Nephron (organoid): Measurements from ENCODE around the gene ZNF710.

ENCODE experiments used
- H3K27ac Mint-ChIP-seq, 3 experiments: 2 replicates each; pipeline ENCODE4 v1.8.0; 2020; ENCODE audit warnings: mixed read lengths in 3 of 3, mild to moderate bottlenecking in 2 of 3, moderate library complexity in 1 of 3
- H3K27me3 Mint-ChIP-seq: 2 replicates; pipeline ENCODE4 v1.8.0; 2021; ENCODE audit warnings: low read depth, mild to moderate bottlenecking, moderate library complexity, mixed read lengths
- H3K36me3 Mint-ChIP-seq: 2 replicates; pipeline ENCODE4 v1.8.0; 2020; ENCODE audit warnings: low read depth, mixed read lengths
- H3K4me1 Mint-ChIP-seq: 2 replicates; pipeline ENCODE4 v1.8.0; 2020; ENCODE audit warnings: mixed read lengths
- H3K4me3 Mint-ChIP-seq, 3 experiments: 2 replicates each; pipeline ENCODE4 v1.8.0; 2020; ENCODE audit warnings: mild to moderate bottlenecking in 3 of 3, mixed read lengths in 3 of 3, moderate library complexity in 2 of 3
- H3K9me3 Mint-ChIP-seq: 2 replicates; pipeline ENCODE4 v1.8.0; 2020; ENCODE audit warnings: mixed read lengths
- TF ChIP-seq, protein P1 (sequence below), 3 experiments: fragments of 200-600 bp; sonication (generic); IDR thresholded peaks; one replicate each; pipeline ENCODE4 v1.5.0; 2021; ENCODE audit warnings: antibody characterized with exemption in 3 of 3; ENCODE audit not compliant: unreplicated experiment in 3 of 3

Gene ZNF710

DNA sequence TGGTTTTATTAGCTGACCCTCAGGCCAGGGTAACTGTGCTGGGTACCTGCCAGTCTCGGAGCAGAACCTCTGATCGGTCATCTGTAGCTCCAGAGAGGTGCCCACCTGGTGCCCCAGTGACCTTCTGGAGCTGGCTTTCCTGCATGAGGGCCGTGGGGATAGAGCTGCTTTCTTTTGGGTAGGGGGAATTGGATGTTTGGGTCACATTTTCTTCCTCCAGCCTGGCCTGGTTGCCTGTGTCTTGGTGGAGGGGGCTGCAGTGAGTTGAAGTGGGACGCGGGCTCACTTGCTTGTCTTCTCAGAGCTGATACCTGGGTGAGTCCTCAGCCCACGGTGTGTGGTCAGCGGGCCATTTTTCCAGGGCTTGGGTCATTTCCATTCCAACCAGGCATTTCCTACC lies 2.6 kb downstream of the ZNF710 start:
- Mint-ChIP-seq H3K4me1 (peaks cover 34% of the 10 kb centered on the region), H3K27me3 (no peaks in the 10 kb centered on the region), H3K36me3 (peaks cover 4% of the 10 kb centered on the region), H3K9me3 (no peaks in the 10 kb centered on the region), H3K27ac (peak overlapping the region; percentile 1 to 79 (median 12)), H3K4me3 (peak overlapping the region; percentile 87 to 89 (median 87))
- TF ChIP-seq, protein P1, sequence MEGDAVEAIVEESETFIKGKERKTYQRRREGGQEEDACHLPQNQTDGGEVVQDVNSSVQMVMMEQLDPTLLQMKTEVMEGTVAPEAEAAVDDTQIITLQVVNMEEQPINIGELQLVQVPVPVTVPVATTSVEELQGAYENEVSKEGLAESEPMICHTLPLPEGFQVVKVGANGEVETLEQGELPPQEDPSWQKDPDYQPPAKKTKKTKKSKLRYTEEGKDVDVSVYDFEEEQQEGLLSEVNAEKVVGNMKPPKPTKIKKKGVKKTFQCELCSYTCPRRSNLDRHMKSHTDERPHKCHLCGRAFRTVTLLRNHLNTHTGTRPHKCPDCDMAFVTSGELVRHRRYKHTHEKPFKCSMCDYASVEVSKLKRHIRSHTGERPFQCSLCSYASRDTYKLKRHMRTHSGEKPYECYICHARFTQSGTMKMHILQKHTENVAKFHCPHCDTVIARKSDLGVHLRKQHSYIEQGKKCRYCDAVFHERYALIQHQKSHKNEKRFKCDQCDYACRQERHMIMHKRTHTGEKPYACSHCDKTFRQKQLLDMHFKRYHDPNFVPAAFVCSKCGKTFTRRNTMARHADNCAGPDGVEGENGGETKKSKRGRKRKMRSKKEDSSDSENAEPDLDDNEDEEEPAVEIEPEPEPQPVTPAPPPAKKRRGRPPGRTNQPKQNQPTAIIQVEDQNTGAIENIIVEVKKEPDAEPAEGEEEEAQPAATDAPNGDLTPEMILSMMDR (IDR thresholded peaks at IDR 0.05; ENCODE audit: unreplicated experiment in 3 of 3), result no peak

GRCh38 chr15:90004252-90004651 lies 3.1 kb downstream of the ZNF710 start:
- Mint-ChIP-seq H3K27ac (peak overlapping the region; percentile 1 to 79 (median 12)), H3K27me3 (no peaks in the 10 kb centered on the region), H3K36me3 (peaks cover 7% of the 10 kb centered on the region), H3K4me3 (peak overlapping the region; percentile 87 to 89 (median 87)), H3K4me1 (peaks cover 34% of the 10 kb centered on the region), H3K9me3 (no peaks in the 10 kb centered on the region)
- TF ChIP-seq, protein P1 (IDR thresholded peaks at IDR 0.05; ENCODE audit: unreplicated experiment in 3 of 3), result no peak

DNA sequence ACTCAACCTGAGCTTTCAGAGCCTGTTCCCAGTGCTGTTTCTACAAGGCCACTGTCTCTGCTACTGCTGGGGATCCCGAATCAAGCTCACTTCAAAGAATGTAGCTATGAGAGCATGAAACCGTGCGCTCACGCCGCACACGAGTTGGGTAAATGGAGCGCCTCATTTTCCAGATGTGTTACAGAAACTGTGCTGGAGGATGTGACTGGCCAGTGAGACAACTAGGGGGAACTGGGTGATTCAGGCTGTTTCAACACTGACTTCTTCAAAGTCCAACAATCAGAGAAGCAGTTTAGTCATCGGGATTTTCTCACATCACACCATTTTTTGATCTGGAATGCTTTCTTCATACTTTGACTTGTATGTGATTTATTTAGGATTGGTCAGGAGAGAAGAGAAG lies 3.5 kb downstream of the ZNF710 start:
- H3K4me3 Mint-ChIP-seq, result peak overlapping the region in 1 of 3 experiments; percentile 89
- H3K27me3 Mint-ChIP-seq, result no peaks in the 10 kb centered on the region
- peaks cover 11% of the 10 kb centered on the region for H3K36me3 Mint-ChIP-seq
- TF ChIP-seq, protein P1 (IDR thresholded peaks at IDR 0.05; ENCODE audit: unreplicated experiment in 3 of 3), result no peak
- H3K9me3 Mint-ChIP-seq, result no peaks in the 10 kb centered on the region
- peaks cover 34% of the 10 kb centered on the region for H3K4me1 Mint-ChIP-seq
- peak overlapping the region; percentile 1 to 12 (median 9) for H3K27ac Mint-ChIP-seq

- Mint-ChIP-seq H3K4me1 (peaks cover 28% of the 10 kb centered on the region), H3K27me3 (no peaks in the 10 kb centered on the region), H3K4me3 (no peak overlapping the region), H3K36me3 (peaks cover 25% of the 10 kb centered on the region), H3K9me3 (peaks cover 4% of the 10 kb centered on the region), H3K27ac (peak overlapping the region in 1 of 3 experiments; percentile 55)
- TF ChIP-seq, protein P1 (IDR thresholded peaks at IDR 0.05; ENCODE audit: unreplicated experiment in 3 of 3), result no peak
Measured at GRCh38 chr15:90006217-90007075, 5.3 kb downstream of the ZNF710 start.

DNA sequence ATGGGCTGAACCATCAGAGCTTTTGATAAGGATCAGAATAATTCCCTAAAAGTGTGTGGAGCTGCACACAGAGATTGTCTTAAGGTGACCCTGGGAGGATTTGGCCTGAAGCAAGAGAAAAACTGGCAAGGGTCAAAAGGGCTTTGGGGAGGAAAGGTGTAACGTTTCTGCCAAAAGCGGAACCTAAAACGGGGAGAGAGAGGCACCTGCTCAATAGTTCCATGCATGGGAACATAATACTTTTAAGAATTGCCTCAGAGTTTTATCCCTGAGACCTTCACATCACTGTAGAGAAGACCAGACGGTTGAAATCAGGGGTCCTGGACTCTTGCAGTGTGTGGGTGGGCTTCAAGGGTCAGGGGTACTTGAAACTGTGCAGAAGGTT lies 5.9 kb downstream of the ZNF710 start:
- Mint-ChIP-seq H3K36me3 (peaks cover 29% of the 10 kb centered on the region), H3K9me3 (peaks cover 7% of the 10 kb centered on the region), H3K27me3 (no peaks in the 10 kb centered on the region), H3K27ac (no peak overlapping the region), H3K4me1 (peaks cover 28% of the 10 kb centered on the region), H3K4me3 (no peak overlapping the region)
- TF ChIP-seq, protein P1 (IDR thresholded peaks at IDR 0.05; ENCODE audit: unreplicated experiment in 3 of 3), result no peak

GRCh38 chr15:90008607-90009006 lies 7.5 kb downstream of the ZNF710 start:
- H3K27ac Mint-ChIP-seq, result no peak overlapping the region
- TF ChIP-seq, protein P1 (IDR thresholded peaks at IDR 0.05; ENCODE audit: unreplicated experiment in 3 of 3), result no peak
- no peak overlapping the region for H3K4me3 Mint-ChIP-seq
- H3K36me3 Mint-ChIP-seq, result peaks cover 42% of the 10 kb centered on the region
- H3K4me1 Mint-ChIP-seq, result peaks cover 18% of the 10 kb centered on the region
- H3K9me3 Mint-ChIP-seq, result peaks cover 16% of the 10 kb centered on the region
- H3K27me3 Mint-ChIP-seq, result no peaks in the 10 kb centered on the region
